Osteoblast (primary cell): ENCODE results near the gene ARHGAP29. TPM values are rescaled to one million over a fixed set of nuclear protein-coding genes. Genes with fewer than 3 reads are reported as not detected.
A peak's percentile ranks its signal among the peaks of the same experiment; 100 is the strongest.

Experiments used
- DNase-seq: peaks from one replicate; pipeline ENCODE4 v3.0.0; 2011; ENCODE audit warnings: low spot score, mixed read lengths; ENCODE audit not compliant: insufficient read length; ENCODE audit errors: missing footprints
- H2AFZ ChIP-seq: 2 replicates; pipeline ENCODE4 v1.6.0; 2011; ENCODE audit warnings: mild to moderate bottlenecking, low read length
- H3K27ac ChIP-seq: 2 replicates; pipeline ENCODE4 v1.5.1; 2011; ENCODE audit warnings: mild to moderate bottlenecking, low read depth, low read length, moderate library complexity
- H3K27me3 ChIP-seq: 2 replicates; pipeline ENCODE4 v1.6.0; 2012; ENCODE audit warnings: mild to moderate bottlenecking, control low read depth, inconsistent platforms, low read length, moderate library complexity; ENCODE audit not compliant: insufficient read depth
- H3K36me3 ChIP-seq: 2 replicates; pipeline ENCODE4 v1.5.1; 2011; ENCODE audit warnings: mild to moderate bottlenecking, low read length, control low read depth, moderate library complexity; ENCODE audit not compliant: insufficient read depth
- H3K4me1 ChIP-seq: 2 replicates; pipeline ENCODE4 v1.5.1; 2011; ENCODE audit warnings: mild to moderate bottlenecking, low read length, control low read depth, moderate library complexity; ENCODE audit not compliant: insufficient read depth
- H3K4me2 ChIP-seq: 2 replicates; pipeline ENCODE4 v1.6.0; 2011; ENCODE audit warnings: mild to moderate bottlenecking, low read length; ENCODE audit not compliant: insufficient read depth
- H3K4me3 ChIP-seq: fragments of 200-600 bp; sonication (generic); 3 replicates; pipeline ENCODE4 v1.5.1; 2012; ENCODE audit warnings: mild to moderate bottlenecking, low read length, inconsistent platforms; ENCODE audit not compliant: insufficient read depth
- H3K79me2 ChIP-seq: 2 replicates; pipeline ENCODE4 v1.6.0; 2012; ENCODE audit warnings: mild to moderate bottlenecking, low read length, control low read depth, inconsistent platforms; ENCODE audit not compliant: insufficient read depth
- H3K9me3 ChIP-seq: 2 replicates; pipeline ENCODE4 v1.5.1; 2011; ENCODE audit warnings: low read depth, low read length, control low read depth
- H4K20me1 ChIP-seq: 2 replicates; pipeline ENCODE4 v1.6.0; 2012; ENCODE audit warnings: mild to moderate bottlenecking, low read length, control low read depth; ENCODE audit not compliant: insufficient read depth
- CTCF ChIP-seq: IDR thresholded peaks from 2 replicates; pipeline ENCODE4 v1.5.1; 2011; ENCODE audit warnings: mild to moderate bottlenecking, low read depth, low read length, moderate library complexity; ENCODE audit errors: extremely low read depth
- total RNA-seq: library from RNA; depleted of rRNA; stranded (reverse); fragments of >200 nt; gene quantifications from 2 replicates; pipeline ENCODE4 v1.2.3, GENCODE V29; 2012

The ARHGAP29 gene
- total RNA-seq, 1 donor, result 17.0 TPM

- Histone ChIP-seq H3K79me2 (no peaks in the 10 kb centered on the region), H3K9me3 (no peaks in the 10 kb centered on the region), H3K4me3 (no peak overlapping the region), H4K20me1 (no peaks in the 10 kb centered on the region), H3K27ac (peak overlapping the region; percentile 66), H3K36me3 (no peaks in the 10 kb centered on the region), H3K4me2 (no peak overlapping the region), H3K27me3 (no peaks in the 10 kb centered on the region), H3K4me1 (peaks cover 41% of the 10 kb centered on the region), H2AFZ (no peak overlapping the region)
- no peak for DNase-seq
- TF ChIP-seq CTCF, result no peak
These were observed 34.0 kb upstream of the ARHGAP29 start for GRCh38 chr1:94271373-94271772.

GRCh38 chr1:94270801-94271203 lies 33.4 kb upstream of the ARHGAP29 start:
- no peak for TF ChIP-seq CTCF
- Histone ChIP-seq H3K4me1 (peaks cover 46% of the 10 kb centered on the region), H2AFZ (peak overlapping the region; percentile 46), H3K27me3 (no peaks in the 10 kb centered on the region), H3K79me2 (no peaks in the 10 kb centered on the region), H3K4me3 (no peak overlapping the region), H3K4me2 (peak overlapping the region; percentile 38), H4K20me1 (no peaks in the 10 kb centered on the region), H3K36me3 (no peaks in the 10 kb centered on the region), H3K27ac (peak overlapping the region; percentile 66), H3K9me3 (no peaks in the 10 kb centered on the region)
- DNase-seq, result no peak

- Histone ChIP-seq H3K27me3 (no peaks in the 10 kb centered on the region), H2AFZ (no peak overlapping the region), H3K4me3 (no peak overlapping the region), H4K20me1 (no peaks in the 10 kb centered on the region), H3K4me2 (no peak overlapping the region), H3K79me2 (no peaks in the 10 kb centered on the region), H3K27ac (no peak overlapping the region), H3K4me1 (peaks cover 55% of the 10 kb centered on the region), H3K36me3 (no peaks in the 10 kb centered on the region), H3K9me3 (no peaks in the 10 kb centered on the region)
- no peak for DNase-seq
- no peak for TF ChIP-seq CTCF
These were observed 32.5 kb upstream of the ARHGAP29 start for GRCh38 chr1:94269921-94270320.

- no peak for TF ChIP-seq CTCF
- Histone ChIP-seq H3K4me2 (peak overlapping the region; percentile 8), H3K9me3 (no peaks in the 10 kb centered on the region), H3K79me2 (no peaks in the 10 kb centered on the region), H4K20me1 (no peaks in the 10 kb centered on the region), H3K27me3 (no peaks in the 10 kb centered on the region), H3K4me3 (no peak overlapping the region), H3K27ac (peak overlapping the region; percentile 9), H3K4me1 (peaks cover 28% of the 10 kb centered on the region), H3K36me3 (no peaks in the 10 kb centered on the region), H2AFZ (peak overlapping the region; percentile 17)
- no peak for DNase-seq
These were observed 28.5 kb upstream of the ARHGAP29 start for GRCh38 chr1:94265906-94266305.
